Measurements from ENCODE around the gene NUP85.
"Not testable (repeated sequence)": the region's sequence is repeated elsewhere in the genome, so short reads cannot be mapped to it uniquely, and the experiment has no call there.

NUP85 gene

GRCh38 chr17:75270218-75270965 lies 64.9 kb downstream of the NUP85 start:
- peak; percentile 58 to 81 for DNase-seq

GRCh38 chr17:75270966-75271232 lies 65.4 kb downstream of the NUP85 start, which contains the start of gene MIF4GD:
TSS of gene MIF4GD (minus strand) at chr17:75271231. CDS start at chr17:75270195, 1,036 bp downstream.
- DNase-seq: no peak

GRCh38 chr17:75271233-75271954 lies 65.9 kb downstream of the NUP85 start:
- DNase-seq: peak in 1 of 2 experiments; percentile 89

- peak in 1 of 2 experiments; percentile 39 for DNase-seq
Measured at GRCh38 chr17:75271955-75272847, 66.7 kb downstream of the NUP85 start.

GRCh38 chr17:75272848-75273184 lies 67.3 kb downstream of the NUP85 start:
- no peak for DNase-seq

GRCh38 chr17:75273977-75274708 lies 68.7 kb downstream of the NUP85 start:
- DNase-seq: no peak

GRCh38 chr17:75277664-75278071 lies 72.2 kb downstream of the NUP85 start:
- DNase-seq: no peak

GRCh38 chr17:75280189-75280588 lies 74.7 kb downstream of the NUP85 start:
- DNase-seq: not testable (repeated sequence)

- DNase-seq: no peak
Measured at GRCh38 chr17:75285123-75285522, 79.6 kb downstream of the NUP85 start.
